Trophoblast cell (in vitro differentiated cells and primary cell): ENCODE data around the gene SEC22A.

ENCODE experiments used
- DNase-seq, 2 donors: peaks; one replicate each; pipeline ENCODE4 v3.0.0-alpha.2; 2016
- H2AFZ ChIP-seq: 2 replicates; pipeline ENCODE4 v1.6.1; 2013; ENCODE audit warnings: low read length, moderate library complexity, mild to moderate bottlenecking; ENCODE audit not compliant: insufficient read depth, poor library complexity
- H2AK5ac ChIP-seq: 2 replicates; pipeline ENCODE4 v1.6.1; 2013; ENCODE audit warnings: mild to moderate bottlenecking, low read length
- H2BK120ac ChIP-seq: 2 replicates; pipeline ENCODE4 v1.6.1; 2013; ENCODE audit warnings: low read length, mild to moderate bottlenecking, moderate library complexity; ENCODE audit not compliant: insufficient read depth, poor library complexity
- H2BK12ac ChIP-seq: 2 replicates; pipeline ENCODE4 v1.6.1; 2013; ENCODE audit warnings: mild to moderate bottlenecking, low read length, moderate library complexity
- H2BK5ac ChIP-seq: 2 replicates; pipeline ENCODE4 v1.6.1; 2013; ENCODE audit warnings: low read length, low read depth, moderate library complexity, mild to moderate bottlenecking; ENCODE audit not compliant: poor library complexity
- H3K14ac ChIP-seq: 2 replicates; pipeline ENCODE4 v1.6.1; 2013; ENCODE audit warnings: mild to moderate bottlenecking, low read length
- H3K18ac ChIP-seq: 2 replicates; pipeline ENCODE4 v1.6.1; 2013; ENCODE audit warnings: mild to moderate bottlenecking, low read length
- H3K23ac ChIP-seq: 2 replicates; pipeline ENCODE4 v1.6.1; 2013; ENCODE audit warnings: low read length
- H3K27ac ChIP-seq: 2 replicates; pipeline ENCODE4 v1.5.1; 2013; ENCODE audit warnings: low read depth, mild to moderate bottlenecking, inconsistent platforms, low read length, moderate library complexity
- H3K27me3 ChIP-seq: 2 replicates; pipeline ENCODE4 v1.6.1; 2013; ENCODE audit warnings: inconsistent platforms, mild to moderate bottlenecking, low read length, moderate library complexity; ENCODE audit not compliant: insufficient read depth
- H3K36me3 ChIP-seq, 2 experiments: 1 replicate in 1 of 2; 2 replicates in 1 of 2; pipeline ENCODE4 v1.6.1; 2013; ENCODE audit warnings: low read length in 2 of 2, mild to moderate bottlenecking in 2 of 2, moderate library complexity in 1 of 2; ENCODE audit not compliant: insufficient read depth in 2 of 2, control insufficient read depth in 1 of 2
- H3K4ac ChIP-seq: 2 replicates; pipeline ENCODE4 v1.6.1; 2013; ENCODE audit warnings: low read depth, mild to moderate bottlenecking, low read length, moderate library complexity
- H3K4me1 ChIP-seq, 2 experiments: 1 replicate in 1 of 2; 2 replicates in 1 of 2; pipeline ENCODE4 v1.6.1; 2013; ENCODE audit warnings: low read length in 2 of 2, mild to moderate bottlenecking in 2 of 2, moderate library complexity in 1 of 2; ENCODE audit not compliant: insufficient read depth in 2 of 2, control insufficient read depth in 1 of 2
- H3K4me2 ChIP-seq: 2 replicates; pipeline ENCODE4 v1.6.1; 2013; ENCODE audit warnings: inconsistent platforms, mild to moderate bottlenecking, low read length, moderate library complexity
- H3K4me3 ChIP-seq: 2 replicates; pipeline ENCODE4 v1.5.1; 2013; ENCODE audit warnings: mild to moderate bottlenecking, low read depth, low read length, inconsistent platforms
- H3K79me1 ChIP-seq: one replicate; pipeline ENCODE4 v1.6.1; 2013; ENCODE audit warnings: low read length
- H3K79me2 ChIP-seq: 2 replicates; pipeline ENCODE4 v1.6.1; 2013; ENCODE audit warnings: low read length, mild to moderate bottlenecking; ENCODE audit not compliant: control insufficient read depth, insufficient read depth, poor library complexity
- H3K9ac ChIP-seq: 2 replicates; pipeline ENCODE4 v1.6.1; 2013; ENCODE audit warnings: mild to moderate bottlenecking, low read length
- H3K9me3 ChIP-seq: 2 replicates; pipeline ENCODE4 v1.6.1; 2013; ENCODE audit warnings: low read depth, mild to moderate bottlenecking, control low read depth, inconsistent platforms, low read length; ENCODE audit not compliant: insufficient read depth
- H4K12ac ChIP-seq: 2 replicates; pipeline ENCODE4 v1.6.1; 2013; ENCODE audit warnings: low read depth, mild to moderate bottlenecking, low read length, moderate library complexity
- H4K8ac ChIP-seq: 2 replicates; pipeline ENCODE4 v1.6.1; 2013; ENCODE audit warnings: low read depth, mild to moderate bottlenecking, low read length, moderate library complexity
- H4K91ac ChIP-seq: one replicate; pipeline ENCODE4 v1.6.1; 2013; ENCODE audit warnings: low read depth, mild to moderate bottlenecking, low read length, moderate library complexity
- WGBS: extraction: QIAGEN DNeasy Blood & Tissue Kit; methylation state at CpG from one replicate; pipeline ENCODE4 v1.1.7; 2013; ENCODE audit warnings: missing lambda C conversion rate; ENCODE audit not compliant: insufficient read length, insufficient coverage; ENCODE audit errors: extremely low coverage; 5-methylcytosine and 5-hydroxymethylcytosine counted together

Gene SEC22A

GRCh38 chr3:123312331-123313265 lies 110.9 kb downstream of the SEC22A start:
- no peak overlapping the region for H3K18ac ChIP-seq
- no peak overlapping the region for H2BK12ac ChIP-seq
- no peak overlapping the region for H3K9ac ChIP-seq
- no peaks in the 10 kb centered on the region for H3K36me3 ChIP-seq
- no peaks in the 10 kb centered on the region for H3K9me3 ChIP-seq
- H3K4ac ChIP-seq: no peak overlapping the region
- no peak overlapping the region for H2AFZ ChIP-seq
- H3K14ac ChIP-seq: no peak overlapping the region
- no peak overlapping the region for H2BK5ac ChIP-seq
- H4K91ac ChIP-seq: no peak overlapping the region
- H3K79me1 ChIP-seq: no peaks in the 10 kb centered on the region
- H4K12ac ChIP-seq: no peak overlapping the region
- WGBS: no CpG with 5 or more reads among the region's 16 CpGs
- H2AK5ac ChIP-seq: no peak overlapping the region
- no peaks in the 10 kb centered on the region for H3K27me3 ChIP-seq
- no peak overlapping the region for H4K8ac ChIP-seq
- H3K79me2 ChIP-seq: no peaks in the 10 kb centered on the region
- peak in 1 of 2 donors; percentile 74 for DNase-seq
- H3K4me2 ChIP-seq: no peak overlapping the region
- no peak overlapping the region for H3K23ac ChIP-seq
- H3K4me3 ChIP-seq: no peak overlapping the region
- H3K4me1 ChIP-seq: peaks cover 3 to 4% of the 10 kb centered on the region in 2 experiments
- no peak overlapping the region for H2BK120ac ChIP-seq
- H3K27ac ChIP-seq: no peak overlapping the region

GRCh38 chr3:123313889-123314288 lies 112.1 kb downstream of the SEC22A start:
- DNase-seq: no peak
- H3K4me1 ChIP-seq: peaks cover 3 to 4% of the 10 kb centered on the region in 2 experiments
- no peaks in the 10 kb centered on the region for H3K79me2 ChIP-seq
- H2AK5ac ChIP-seq: no peak overlapping the region
- H2AFZ ChIP-seq: no peak overlapping the region
- no peak overlapping the region for H3K4me3 ChIP-seq
- no peak overlapping the region for H3K14ac ChIP-seq
- no peak overlapping the region for H4K12ac ChIP-seq
- H4K8ac ChIP-seq: no peak overlapping the region
- no peak overlapping the region for H3K23ac ChIP-seq
- no peak overlapping the region for H2BK12ac ChIP-seq
- no peak overlapping the region for H3K4ac ChIP-seq
- no peaks in the 10 kb centered on the region for H3K79me1 ChIP-seq
- H3K4me2 ChIP-seq: no peak overlapping the region
- H3K27me3 ChIP-seq: no peaks in the 10 kb centered on the region
- H3K9ac ChIP-seq: no peak overlapping the region
- H4K91ac ChIP-seq: no peak overlapping the region
- no peak overlapping the region for H3K27ac ChIP-seq
- H3K18ac ChIP-seq: no peak overlapping the region
- no peaks in the 10 kb centered on the region for H3K9me3 ChIP-seq
- no peaks in the 10 kb centered on the region for H3K36me3 ChIP-seq
- no peak overlapping the region for H2BK5ac ChIP-seq
- no peak overlapping the region for H2BK120ac ChIP-seq
- no CpG with 5 or more reads among the region's 5 CpGs for whole genome bisulfite sequencing

- Histone ChIP-seq H3K36me3 (no peaks in the 10 kb centered on the region), H2AFZ (no peak overlapping the region), H3K27ac (no peak overlapping the region), H2BK5ac (no peak overlapping the region), H2BK12ac (no peak overlapping the region), H3K27me3 (no peaks in the 10 kb centered on the region), H4K12ac (no peak overlapping the region), H3K18ac (no peak overlapping the region), H3K9me3 (no peaks in the 10 kb centered on the region), H3K4me2 (no peak overlapping the region), H2BK120ac (no peak overlapping the region), H3K23ac (no peak overlapping the region), H3K14ac (no peak overlapping the region), H3K4me3 (no peak overlapping the region), H3K79me2 (no peaks in the 10 kb centered on the region), H2AK5ac (no peak overlapping the region), H3K4me1 (peaks cover 3 to 4% of the 10 kb centered on the region in 2 experiments), H3K4ac (no peak overlapping the region), H4K8ac (no peak overlapping the region), H4K91ac (no peak overlapping the region), H3K9ac (no peak overlapping the region), H3K79me1 (no peaks in the 10 kb centered on the region)
- WGBS: no CpG with 5 or more reads among the region's 14 CpGs
- DNase-seq: no peak
Observed at GRCh38 chr3:123314359-123315270, 112.9 kb downstream of the SEC22A start.

- no peaks in the 10 kb centered on the region for H3K27me3 ChIP-seq
- H2BK5ac ChIP-seq: no peak overlapping the region
- no peak overlapping the region for H4K91ac ChIP-seq
- no peak overlapping the region for H3K9ac ChIP-seq
- no peak overlapping the region for H3K23ac ChIP-seq
- no peak overlapping the region for H3K18ac ChIP-seq
- no peak overlapping the region for H3K4me3 ChIP-seq
- no peak overlapping the region for H4K12ac ChIP-seq
- no peak overlapping the region for H2AFZ ChIP-seq
- peaks cover 3 to 4% of the 10 kb centered on the region in 2 experiments for H3K4me1 ChIP-seq
- no peak overlapping the region for H4K8ac ChIP-seq
- WGBS: no CpG with 5 or more reads among the region's 4 CpGs
- H3K14ac ChIP-seq: no peak overlapping the region
- no peak overlapping the region for H2BK120ac ChIP-seq
- H3K4me2 ChIP-seq: no peak overlapping the region
- H3K79me1 ChIP-seq: no peaks in the 10 kb centered on the region
- no peak overlapping the region for H2BK12ac ChIP-seq
- no peaks in the 10 kb centered on the region for H3K79me2 ChIP-seq
- no peak overlapping the region for H3K27ac ChIP-seq
- peaks cover under 1% of the 10 kb centered on the region for H3K9me3 ChIP-seq
- no peaks in the 10 kb centered on the region for H3K36me3 ChIP-seq
- H2AK5ac ChIP-seq: no peak overlapping the region
- DNase-seq: no peak
- H3K4ac ChIP-seq: no peak overlapping the region
Observed at GRCh38 chr3:123315271-123315595, 113.5 kb downstream of the SEC22A start.
